HepG2 (cell line): ENCODE measurements around the gene APOC3. TPM values are rescaled to one million over a fixed set of nuclear protein-coding genes. Genes with fewer than 3 reads are reported as not detected.

ENCODE experiments used
- CBFB ChIP-seq: sonication (generic); formaldehyde crosslinking; IDR thresholded peaks from 2 replicates; pipeline ENCODE4 v1.4.0; 2020; ENCODE audit warnings: missing genetic modification reagents
- CBX5 ChIP-seq: sonication (generic); formaldehyde crosslinking; IDR thresholded peaks from 2 replicates; pipeline ENCODE4 v1.4.0; 2020; ENCODE audit warnings: missing genetic modification reagents, borderline replicate concordance
- CHD4 ChIP-seq: fragments of 200-600 bp; sonication (generic); IDR thresholded peaks from 2 replicates; pipeline ENCODE4 v1.7.0; 2017; ENCODE audit warnings: mild to moderate bottlenecking, low read length, borderline replicate concordance
- CREB1 ChIP-seq, 2 experiments: fragments of 450-650 bp in 1 of 2; IDR thresholded peaks; 2 replicates each; pipeline ENCODE4 v1.6.1; 2016 to 2017; ENCODE audit warnings: control low read depth in 1 of 2, mild to moderate bottlenecking in 1 of 2, missing compliant biosample characterization in 1 of 2, missing genetic modification characterization in 1 of 2
- FOXP4 ChIP-seq: sonication (generic); formaldehyde crosslinking; IDR thresholded peaks from 2 replicates; pipeline ENCODE4 v1.4.0; 2020; ENCODE audit warnings: missing genetic modification reagents
- FUBP1 ChIP-seq: sonication (generic); formaldehyde crosslinking; IDR thresholded peaks from 2 replicates; pipeline ENCODE4 v1.5.1; 2020; ENCODE audit warnings: missing genetic modification reagents, mild to moderate bottlenecking, borderline replicate concordance
- MAF1 ChIP-seq: sonication (generic); formaldehyde crosslinking; IDR thresholded peaks from 2 replicates; pipeline ENCODE4 v1.5.0; 2020; ENCODE audit warnings: missing genetic modification reagents, borderline replicate concordance
- MIXL1 ChIP-seq: IDR thresholded peaks from 2 replicates; pipeline ENCODE4 v1.6.1; 2016
- RERE ChIP-seq: IDR thresholded peaks from 2 replicates; pipeline ENCODE4 v1.6.1; 2016; ENCODE audit warnings: low read depth, missing genetic modification reagents, missing compliant biosample characterization
- RFXAP ChIP-seq: sonication (generic); formaldehyde crosslinking; IDR thresholded peaks from 2 replicates; pipeline ENCODE4 v1.4.0; 2020; ENCODE audit warnings: missing genetic modification reagents, borderline replicate concordance
- YY1 ChIP-seq: IDR thresholded peaks from 2 replicates; pipeline ENCODE4 v1.6.1; 2011; ENCODE audit warnings: low read length, low read depth, moderate library complexity, mild to moderate bottlenecking; ENCODE audit not compliant: insufficient read depth, insufficient replicate concordance
- ZBTB44 ChIP-seq: sonication (generic); formaldehyde crosslinking; IDR thresholded peaks from 2 replicates; pipeline ENCODE4 v1.4.0; 2020; ENCODE audit warnings: missing genetic modification reagents
- ZNF331 ChIP-seq: sonication (generic); formaldehyde crosslinking; IDR thresholded peaks from 2 replicates; pipeline ENCODE4 v1.4.0; 2020; ENCODE audit warnings: missing genetic modification reagents
- ZNF367 ChIP-seq: sonication (generic); formaldehyde crosslinking; IDR thresholded peaks from 2 replicates; pipeline ENCODE4 v1.4.0; 2020; ENCODE audit warnings: missing genetic modification reagents, borderline replicate concordance
- ZNF468 ChIP-seq: sonication (generic); formaldehyde crosslinking; IDR thresholded peaks from 2 replicates; pipeline ENCODE4 v1.8.0; 2022; ENCODE audit warnings: mild to moderate bottlenecking, moderate library complexity, missing genetic modification reagents
- ZNF709 ChIP-seq: sonication (generic); formaldehyde crosslinking; IDR thresholded peaks from 2 replicates; pipeline ENCODE4 v1.5.0; 2020; ENCODE audit warnings: mild to moderate bottlenecking, missing genetic modification reagents
- polyA plus RNA-seq, 8 experiments: library from polyadenylated mRNA; depleted of rRNA in 3 of 8; stranded (reverse) in 7 of 8; unstranded in 1 of 8; fragments of >200 nt; fragmentation: Illumina TruSeq in 4 of 8; extraction: Trizol in 4 of 8; gene quantifications; 2 replicates each; pipeline versions ENCODE4 v1.2.1 to v1.2.3, GENCODE V29; 2011 to 2016; ENCODE audit warnings: low read depth in 4 of 8, missing spikeins in 1 of 8, mixed read lengths in 1 of 8; ENCODE audit not compliant: insufficient read depth in 1 of 8
- total RNA-seq, 5 experiments: library from RNA; depleted of rRNA; stranded (reverse); fragments of >200 nt; fragmentation: Illumina TruSeq; extraction: Trizol; gene quantifications; 2 replicates each; pipeline ENCODE4 v1.2.3, GENCODE V29; 2016; ENCODE audit warnings: low read depth in 1 of 5

Gene APOC3
- total and polyA plus RNA-seq, 2 of the 13 experiments (the other 11 are each of a cell fraction or from before 2014, with no cell fraction given): 314 to 687 TPM

GRCh38 chr11:116832350-116833290 is 2.9 kb downstream of the APOC3 start (continued):
- TF ChIP-seq RERE (CRISPR knock-in tag) (peak; percentile 97), ZNF367 (CRISPR knock-in tag) (no peak), RFXAP (CRISPR knock-in tag) (peak; percentile 89; the same call in 1 of the 2 replicates), FUBP1 (CRISPR knock-in tag) (0 out of 2 replicates have a peak, but pooled peaks have one; percentile 88), MAF1 (CRISPR knock-in tag) (peak; percentile 67; the same call in 1 of the 2 replicates), YY1 (peak; percentile 18), ZNF709 (CRISPR knock-in tag) (peak; percentile 20; the same call in 1 of the 2 replicates), ZNF468 (CRISPR knock-in tag) (0 out of 2 replicates have a peak, but pooled peaks have one; percentile 42), CHD4 (no peak; the same call in 1 of the 2 replicates), CBFB (peak; percentile 64; the same call in 1 of the 2 replicates), CBX5 (CRISPR knock-in tag) (peak; percentile 84), ZNF331 (CRISPR knock-in tag) (peak; percentile 96), MIXL1 (peak; percentile 94), ZBTB44 (0 out of 2 replicates have a peak, but pooled peaks have one; percentile 57), FOXP4 (peak; percentile 97), CREB1 (IDR thresholded peaks at IDR 0.05) (no peak), CREB1 (CRISPR knock-in tag; IDR thresholded peaks at IDR 0.05) (no peak)
